22Rv1 (cell line): Measurements from ENCODE around the gene RBM33.

Experiments used
- ZFX ChIP-seq: fragments of 450-650 bp; IDR thresholded peaks from 2 replicates; pipeline ENCODE4 v1.6.1; 2017; ENCODE audit warnings: antibody characterized with exemption, borderline replicate concordance
- TF ChIP-seq, protein P1 (sequence below): fragments of 450-650 bp; IDR thresholded peaks from 2 replicates; pipeline ENCODE4 v1.5.1; 2017; ENCODE audit warnings: mild to moderate bottlenecking

- TF ChIP-seq, protein P1, sequence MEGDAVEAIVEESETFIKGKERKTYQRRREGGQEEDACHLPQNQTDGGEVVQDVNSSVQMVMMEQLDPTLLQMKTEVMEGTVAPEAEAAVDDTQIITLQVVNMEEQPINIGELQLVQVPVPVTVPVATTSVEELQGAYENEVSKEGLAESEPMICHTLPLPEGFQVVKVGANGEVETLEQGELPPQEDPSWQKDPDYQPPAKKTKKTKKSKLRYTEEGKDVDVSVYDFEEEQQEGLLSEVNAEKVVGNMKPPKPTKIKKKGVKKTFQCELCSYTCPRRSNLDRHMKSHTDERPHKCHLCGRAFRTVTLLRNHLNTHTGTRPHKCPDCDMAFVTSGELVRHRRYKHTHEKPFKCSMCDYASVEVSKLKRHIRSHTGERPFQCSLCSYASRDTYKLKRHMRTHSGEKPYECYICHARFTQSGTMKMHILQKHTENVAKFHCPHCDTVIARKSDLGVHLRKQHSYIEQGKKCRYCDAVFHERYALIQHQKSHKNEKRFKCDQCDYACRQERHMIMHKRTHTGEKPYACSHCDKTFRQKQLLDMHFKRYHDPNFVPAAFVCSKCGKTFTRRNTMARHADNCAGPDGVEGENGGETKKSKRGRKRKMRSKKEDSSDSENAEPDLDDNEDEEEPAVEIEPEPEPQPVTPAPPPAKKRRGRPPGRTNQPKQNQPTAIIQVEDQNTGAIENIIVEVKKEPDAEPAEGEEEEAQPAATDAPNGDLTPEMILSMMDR = no peak
- TF ChIP-seq ZFX = no peak
These were observed 96.6 kb downstream of the RBM33 start for GRCh38 chr7:155741082-155741481.
